ENCODE measurements around the gene SLC22A17. TPM values are rescaled to one million over a fixed set of nuclear protein-coding genes. Genes with fewer than 3 reads are reported as not detected.

The SLC22A17 gene
- total and polyA plus RNA-seq, 4 donors = 5.4 to 27.3 (median 9.7) TPM

DNA sequence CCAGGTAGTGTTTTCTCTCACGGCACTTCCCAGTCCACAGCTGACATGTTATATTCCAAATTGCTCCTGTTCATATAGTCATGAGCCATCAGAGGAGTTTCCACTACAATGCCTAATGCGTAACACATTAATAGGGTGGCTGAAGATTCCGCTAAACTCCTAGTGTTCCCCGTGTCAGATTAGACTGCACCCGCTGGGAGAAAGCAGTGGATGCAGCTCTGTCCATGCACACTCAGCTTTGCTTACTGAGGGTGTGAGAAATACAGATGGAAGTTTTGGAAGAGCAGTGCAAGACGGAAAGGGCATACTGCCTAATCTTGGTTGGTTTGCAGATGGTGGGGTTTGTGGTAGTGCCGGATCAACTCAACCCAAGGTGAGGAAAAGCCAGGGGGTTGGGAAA is 55.6 kb downstream of the SLC22A17 start:
- 91 to 93% methylated on average over 7 of the region's 7 CpGs for WGBS, 2 donors

More for the DNA sequence above, 55.6 kb downstream of the SLC22A17 start:
- H3K4me3 ChIP-seq = no peak overlapping the region
- peaks cover 5 to 16% (median 9%) of the 10 kb centered on the region in 5 donors for H3K4me1 ChIP-seq (ENCODE audit: control insufficient read depth in 5 of 5, insufficient read depth in 5 of 5, low read length in 5 of 5)
- peaks cover 0 to 6% (median 0%) of the 10 kb centered on the region in 3 donors for H3K27me3 ChIP-seq (ENCODE audit: control insufficient read depth in 3 of 3, insufficient read depth in 3 of 3, low read length in 2 of 3)
- H3K9ac ChIP-seq (ENCODE audit: insufficient read depth in 1 of 2, low read length in 2 of 2) = no peak overlapping the region
- DNase-seq (no peak), ATAC-seq (ENCODE audit: insufficient read depth, low FRiP score) (no peak)
- peaks cover 0 to 7% (median 4%) of the 10 kb centered on the region in 4 donors for H3K36me3 ChIP-seq (ENCODE audit: control insufficient read depth in 4 of 4, insufficient read depth in 4 of 4, low read length in 4 of 4)
- TF ChIP-seq, protein P1, sequence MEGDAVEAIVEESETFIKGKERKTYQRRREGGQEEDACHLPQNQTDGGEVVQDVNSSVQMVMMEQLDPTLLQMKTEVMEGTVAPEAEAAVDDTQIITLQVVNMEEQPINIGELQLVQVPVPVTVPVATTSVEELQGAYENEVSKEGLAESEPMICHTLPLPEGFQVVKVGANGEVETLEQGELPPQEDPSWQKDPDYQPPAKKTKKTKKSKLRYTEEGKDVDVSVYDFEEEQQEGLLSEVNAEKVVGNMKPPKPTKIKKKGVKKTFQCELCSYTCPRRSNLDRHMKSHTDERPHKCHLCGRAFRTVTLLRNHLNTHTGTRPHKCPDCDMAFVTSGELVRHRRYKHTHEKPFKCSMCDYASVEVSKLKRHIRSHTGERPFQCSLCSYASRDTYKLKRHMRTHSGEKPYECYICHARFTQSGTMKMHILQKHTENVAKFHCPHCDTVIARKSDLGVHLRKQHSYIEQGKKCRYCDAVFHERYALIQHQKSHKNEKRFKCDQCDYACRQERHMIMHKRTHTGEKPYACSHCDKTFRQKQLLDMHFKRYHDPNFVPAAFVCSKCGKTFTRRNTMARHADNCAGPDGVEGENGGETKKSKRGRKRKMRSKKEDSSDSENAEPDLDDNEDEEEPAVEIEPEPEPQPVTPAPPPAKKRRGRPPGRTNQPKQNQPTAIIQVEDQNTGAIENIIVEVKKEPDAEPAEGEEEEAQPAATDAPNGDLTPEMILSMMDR (IDR thresholded peaks at IDR 0.05; ENCODE audit: control extremely low read depth, extremely low read depth) = no peak
- H3K27ac ChIP-seq (ENCODE audit: low read depth in 1 of 2, low read length in 1 of 2) = no peak overlapping the region
- no peaks in the 10 kb centered on the region for H3K9me3 ChIP-seq (ENCODE audit: control insufficient read depth in 4 of 4, insufficient read depth in 3 of 4, low read length in 3 of 4)

Small RNA genes lying within 50 kb of the gene (small RNA-seq; reads per million reads assigned to genes)
- not detected for gene MIR208A (ENCODE audit: low replicate concordance)

Other genes starting within 250 kb of the SLC22A17 start
- gene CIROP, start 247.9 kb downstream of the SLC22A17 start, total RNA-seq = not detected
- gene CIROP, start 247.9 kb downstream of the SLC22A17 start, polyA plus RNA-seq = not detected
- gene CEBPE, start 233.6 kb downstream of the SLC22A17 start, total RNA-seq = under 1 TPM in 1 of 2 donors, not detected in 1; 0.67 TPM
- 1 to 10 TPM in 1 of 2 donors, under 1 TPM in 1; 0.16 to 3.5 TPM for gene CEBPE, start 233.6 kb downstream of the SLC22A17 start, polyA plus RNA-seq
- gene SLC7A8, start 169.2 kb downstream of the SLC22A17 start, total RNA-seq = 10 to 100 TPM; 54.4 to 74.0 TPM
- gene SLC7A8, start 169.2 kb downstream of the SLC22A17 start, polyA plus RNA-seq = 10 to 100 TPM; 28.1 to 29.5 TPM
- not detected for gene RNF212B, start 115.0 kb downstream of the SLC22A17 start, total RNA-seq
- under 1 TPM in 1 of 2 donors, not detected in 1; 0.09 TPM for gene RNF212B, start 115.0 kb downstream of the SLC22A17 start, polyA plus RNA-seq
- gene HOMEZ, start 66.8 kb downstream of the SLC22A17 start, total RNA-seq = 10 to 100 TPM in 1 of 2 donors, 1 to 10 TPM in 1; 6.1 to 13.4 TPM
- gene HOMEZ, start 66.8 kb downstream of the SLC22A17 start, polyA plus RNA-seq = 1 to 10 TPM; 6.9 to 9.8 TPM
- gene PPP1R3E, start 50.0 kb downstream of the SLC22A17 start, total RNA-seq = 10 to 100 TPM in 1 of 2 donors, 1 to 10 TPM in 1; 7.5 to 14.5 TPM
- gene PPP1R3E, start 50.0 kb downstream of the SLC22A17 start, polyA plus RNA-seq = 10 to 100 TPM in 1 of 2 donors, 1 to 10 TPM in 1; 7.1 to 16.4 TPM
- 10 to 100 TPM; 20.8 to 52.8 TPM for gene BCL2L2, start 46.1 kb downstream of the SLC22A17 start, total RNA-seq
- gene BCL2L2, start 46.1 kb downstream of the SLC22A17 start, polyA plus RNA-seq = 10 to 100 TPM; 31.0 to 48.6 TPM
- gene PABPN1, start 31.4 kb downstream of the SLC22A17 start, total RNA-seq = 100 to 1,000 TPM in 1 of 2 donors, 10 to 100 TPM in 1; 66.0 to 116 TPM
- gene PABPN1, start 31.4 kb downstream of the SLC22A17 start, polyA plus RNA-seq = 100 to 1,000 TPM in 1 of 2 donors, 10 to 100 TPM in 1; 88.8 to 183 TPM
- gene EFS, start 12.3 kb upstream of the SLC22A17 start, total RNA-seq = 10 to 100 TPM; 18.2 to 19.9 TPM
- gene EFS, start 12.3 kb upstream of the SLC22A17 start, polyA plus RNA-seq = 1 to 10 TPM; 6.5 to 7.3 TPM
- gene IL25, start 19.9 kb upstream of the SLC22A17 start, total RNA-seq = not detected
- not detected for gene IL25, start 19.9 kb upstream of the SLC22A17 start, polyA plus RNA-seq
- gene CMTM5, start 24.2 kb upstream of the SLC22A17 start, total RNA-seq = 1 to 10 TPM in 1 of 2 donors, under 1 TPM in 1; 0.55 to 2.0 TPM
- 1 to 10 TPM in 1 of 2 donors, under 1 TPM in 1; 0.79 to 3.3 TPM for gene CMTM5, start 24.2 kb upstream of the SLC22A17 start, polyA plus RNA-seq
- 1 to 10 TPM in 1 of 2 donors, not detected in 1; 7.1 TPM for gene MYH6, start 55.4 kb upstream of the SLC22A17 start, total RNA-seq
- gene MYH6, start 55.4 kb upstream of the SLC22A17 start, polyA plus RNA-seq = under 1 TPM; 0.25 to 0.28 TPM
- gene MYH7, start 82.8 kb upstream of the SLC22A17 start, total RNA-seq = under 1 TPM in 1 of 2 donors, not detected in 1; 0.09 TPM
- gene MYH7, start 82.8 kb upstream of the SLC22A17 start, polyA plus RNA-seq = under 1 TPM; 0.02 to 0.19 TPM
- 10 to 100 TPM; 31.6 to 52.4 TPM for gene NGDN, start 116.8 kb upstream of the SLC22A17 start, total RNA-seq
- 10 to 100 TPM; 42.0 to 47.4 TPM for gene NGDN, start 116.8 kb upstream of the SLC22A17 start, polyA plus RNA-seq
- gene ZFHX2, start 198.9 kb upstream of the SLC22A17 start, total RNA-seq = 1 to 10 TPM in 1 of 2 donors, under 1 TPM in 1; 0.82 to 4.5 TPM
- gene ZFHX2, start 198.9 kb upstream of the SLC22A17 start, polyA plus RNA-seq = under 1 TPM; 0.50 to 0.67 TPM
- gene THTPA, start 203.4 kb upstream of the SLC22A17 start, total RNA-seq = 10 to 100 TPM; 10.7 to 22.1 TPM
- 10 to 100 TPM in 1 of 2 donors, 1 to 10 TPM in 1; 7.7 to 17.6 TPM for gene THTPA, start 203.4 kb upstream of the SLC22A17 start, polyA plus RNA-seq
- gene AP1G2, start 214.9 kb upstream of the SLC22A17 start, total RNA-seq = 100 to 1,000 TPM in 1 of 2 donors, 10 to 100 TPM in 1; 48.0 to 104 TPM
- 100 to 1,000 TPM in 1 of 2 donors, 10 to 100 TPM in 1; 59.2 to 106 TPM for gene AP1G2, start 214.9 kb upstream of the SLC22A17 start, polyA plus RNA-seq
- 1 to 10 TPM in 1 of 2 donors, under 1 TPM in 1; 0.23 to 3.1 TPM for gene JPH4, start 225.9 kb upstream of the SLC22A17 start, total RNA-seq
- 1 to 10 TPM in 1 of 2 donors, under 1 TPM in 1; 0.44 to 1.6 TPM for gene JPH4, start 225.9 kb upstream of the SLC22A17 start, polyA plus RNA-seq